ENCODE results near the gene RGS7BP.

Gene RGS7BP

DNA sequence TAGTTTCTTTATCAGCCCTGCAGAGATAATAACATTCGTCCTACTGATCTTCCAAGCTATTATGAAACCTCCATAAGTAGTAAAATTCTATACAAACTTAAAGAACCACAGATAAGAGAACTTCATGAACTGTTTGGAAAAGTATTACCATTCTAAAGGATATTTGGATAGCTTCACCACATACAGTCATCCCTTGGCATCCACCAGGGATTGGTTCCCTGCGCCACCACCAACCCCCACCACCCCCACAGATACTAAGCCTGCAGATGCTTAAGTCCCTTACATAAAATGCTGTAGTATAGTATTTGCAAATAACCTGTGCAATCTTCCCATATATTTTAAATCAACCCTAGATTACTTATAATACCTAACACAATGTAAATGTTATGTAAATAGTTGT is 123.1 kb downstream of the RGS7BP start:
- TF ChIP-seq, protein P1, sequence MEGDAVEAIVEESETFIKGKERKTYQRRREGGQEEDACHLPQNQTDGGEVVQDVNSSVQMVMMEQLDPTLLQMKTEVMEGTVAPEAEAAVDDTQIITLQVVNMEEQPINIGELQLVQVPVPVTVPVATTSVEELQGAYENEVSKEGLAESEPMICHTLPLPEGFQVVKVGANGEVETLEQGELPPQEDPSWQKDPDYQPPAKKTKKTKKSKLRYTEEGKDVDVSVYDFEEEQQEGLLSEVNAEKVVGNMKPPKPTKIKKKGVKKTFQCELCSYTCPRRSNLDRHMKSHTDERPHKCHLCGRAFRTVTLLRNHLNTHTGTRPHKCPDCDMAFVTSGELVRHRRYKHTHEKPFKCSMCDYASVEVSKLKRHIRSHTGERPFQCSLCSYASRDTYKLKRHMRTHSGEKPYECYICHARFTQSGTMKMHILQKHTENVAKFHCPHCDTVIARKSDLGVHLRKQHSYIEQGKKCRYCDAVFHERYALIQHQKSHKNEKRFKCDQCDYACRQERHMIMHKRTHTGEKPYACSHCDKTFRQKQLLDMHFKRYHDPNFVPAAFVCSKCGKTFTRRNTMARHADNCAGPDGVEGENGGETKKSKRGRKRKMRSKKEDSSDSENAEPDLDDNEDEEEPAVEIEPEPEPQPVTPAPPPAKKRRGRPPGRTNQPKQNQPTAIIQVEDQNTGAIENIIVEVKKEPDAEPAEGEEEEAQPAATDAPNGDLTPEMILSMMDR (IDR thresholded peaks at IDR 0.05) = no peak
- Histone ChIP-seq H3K9me3 (ENCODE audit: control insufficient read depth, low read length) (no peaks in the 10 kb centered on the region), H3K4me2 (ENCODE audit: low read length) (no peak overlapping the region), H3K27me3 (ENCODE audit: control insufficient read depth, insufficient read depth, low read length) (no peaks in the 10 kb centered on the region), H3K27ac (no peak overlapping the region), H3K4me3 (ENCODE audit: low read depth, low read length) (no peak overlapping the region), H3K36me3 (ENCODE audit: control insufficient read depth, insufficient read depth, low read length) (no peaks in the 10 kb centered on the region), H3K9ac (no peak overlapping the region), H3K79me2 (no peaks in the 10 kb centered on the region), H3K4me1 (no peaks in the 10 kb centered on the region), H2AFZ (no peak overlapping the region)

DNA sequence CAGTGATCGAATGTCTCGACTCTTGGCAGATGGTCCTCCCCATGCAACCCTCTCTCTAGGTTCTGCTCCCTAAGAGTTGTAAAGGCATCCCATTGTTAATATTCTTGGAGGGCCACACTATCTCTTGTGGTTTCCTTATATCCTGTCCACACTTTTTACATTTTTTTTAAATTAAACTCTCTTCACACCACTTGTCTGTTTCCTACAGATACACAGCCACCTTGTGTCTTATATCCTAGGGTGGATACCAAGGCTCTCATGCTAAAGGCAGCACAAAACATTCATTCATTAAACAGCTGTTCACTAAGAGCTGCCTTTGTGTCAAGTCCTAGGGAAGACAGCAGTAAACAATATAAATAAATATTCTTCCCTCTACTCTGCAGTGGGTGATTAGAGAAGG is 124.0 kb downstream of the RGS7BP start:
- no peaks in the 10 kb centered on the region for H3K9me3 ChIP-seq (ENCODE audit: control insufficient read depth, low read length)
- H3K4me3 ChIP-seq (ENCODE audit: low read depth, low read length) = no peak overlapping the region
- no peaks in the 10 kb centered on the region for H3K79me2 ChIP-seq
- no peak overlapping the region for H3K9ac ChIP-seq
- no peak overlapping the region for H3K4me2 ChIP-seq (ENCODE audit: low read length)
- no peak overlapping the region for H3K27ac ChIP-seq
- H3K4me1 ChIP-seq = no peaks in the 10 kb centered on the region
- no peak overlapping the region for H2AFZ ChIP-seq
- TF ChIP-seq, protein P1 (IDR thresholded peaks at IDR 0.05) = no peak
- H3K27me3 ChIP-seq (ENCODE audit: control insufficient read depth, insufficient read depth, low read length) = no peaks in the 10 kb centered on the region
- H3K36me3 ChIP-seq (ENCODE audit: control insufficient read depth, insufficient read depth, low read length) = no peaks in the 10 kb centered on the region

DNA sequence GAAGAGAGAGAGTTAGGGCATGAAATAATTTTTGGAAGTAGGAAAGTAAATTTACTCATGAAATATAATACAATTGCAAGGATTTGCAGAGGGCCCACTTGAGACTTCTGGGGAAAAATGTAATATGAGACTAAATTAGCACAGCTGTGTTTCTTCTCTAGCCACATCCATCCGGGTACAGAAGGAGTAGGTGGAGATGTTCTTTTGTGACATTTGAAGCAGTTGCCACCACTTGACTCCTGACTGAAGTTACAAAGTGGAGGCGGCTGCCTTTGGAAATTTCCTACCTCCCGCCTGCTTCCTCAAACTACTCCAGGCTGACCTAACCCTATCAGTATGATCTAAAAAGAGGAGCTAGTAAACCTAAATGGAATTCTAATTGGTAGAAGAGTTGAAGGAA is 126.4 kb downstream of the RGS7BP start:
- H3K9me3 ChIP-seq (ENCODE audit: control insufficient read depth, low read length) = no peaks in the 10 kb centered on the region
- no peaks in the 10 kb centered on the region for H3K4me1 ChIP-seq
- TF ChIP-seq, protein P1 (IDR thresholded peaks at IDR 0.05) = no peak

DNA sequence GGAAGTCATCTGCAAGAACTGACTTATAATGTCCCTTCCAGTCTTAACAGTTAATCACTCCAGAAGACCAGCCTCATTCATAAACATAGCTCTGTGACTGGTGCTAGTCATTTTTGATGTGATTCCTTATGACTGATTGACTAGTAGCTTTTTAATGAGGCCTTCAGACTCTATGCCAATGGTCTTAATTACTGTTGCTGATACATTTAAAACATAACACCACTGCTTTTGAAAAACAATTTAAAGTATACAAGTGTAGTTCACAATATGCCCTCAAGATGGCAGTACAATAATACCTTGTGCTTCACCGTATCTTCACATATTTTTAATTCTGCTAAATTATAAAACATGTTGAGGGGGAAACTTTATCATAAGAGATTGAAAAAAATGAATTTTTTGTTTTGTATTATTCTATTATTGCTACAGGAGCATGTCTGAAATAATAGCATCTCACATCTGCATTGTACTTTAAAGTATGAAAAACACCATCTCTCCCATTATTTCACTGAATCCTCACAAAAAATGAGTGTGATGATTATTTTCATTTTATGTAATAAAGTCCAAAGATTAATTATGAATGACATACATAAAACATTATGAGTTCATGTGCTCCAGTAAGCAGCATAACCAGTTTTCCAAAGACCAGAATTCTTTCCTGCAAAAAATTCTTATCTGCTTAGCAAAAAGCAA is 129.3 kb downstream of the RGS7BP start:
- no peak overlapping the region for H3K4me3 ChIP-seq (ENCODE audit: low read depth, low read length)
- no peaks in the 10 kb centered on the region for H3K4me1 ChIP-seq
- no peak overlapping the region for H3K27ac ChIP-seq
- no peaks in the 10 kb centered on the region for H3K9me3 ChIP-seq (ENCODE audit: control insufficient read depth, low read length)
- no peak overlapping the region for H3K9ac ChIP-seq
- no peak overlapping the region for H2AFZ ChIP-seq
- TF ChIP-seq, protein P1 (IDR thresholded peaks at IDR 0.05) = peak; percentile 84
- no peaks in the 10 kb centered on the region for H3K27me3 ChIP-seq (ENCODE audit: control insufficient read depth, insufficient read depth, low read length)
- H3K36me3 ChIP-seq (ENCODE audit: control insufficient read depth, insufficient read depth, low read length) = no peaks in the 10 kb centered on the region
- H3K4me2 ChIP-seq (ENCODE audit: low read length) = no peak overlapping the region
- no peaks in the 10 kb centered on the region for H3K79me2 ChIP-seq

More for the DNA sequence above, 126.4 kb downstream of the RGS7BP start:
- Histone ChIP-seq H3K79me2 (no peaks in the 10 kb centered on the region), H3K4me3 (ENCODE audit: low read depth, low read length) (no peak overlapping the region), H2AFZ (peak overlapping the region; percentile 20), H3K27ac (no peak overlapping the region), H3K36me3 (ENCODE audit: control insufficient read depth, insufficient read depth, low read length) (no peaks in the 10 kb centered on the region), H3K27me3 (ENCODE audit: control insufficient read depth, insufficient read depth, low read length) (no peaks in the 10 kb centered on the region), H3K9ac (no peak overlapping the region), H3K4me2 (ENCODE audit: low read length) (no peak overlapping the region)

DNA sequence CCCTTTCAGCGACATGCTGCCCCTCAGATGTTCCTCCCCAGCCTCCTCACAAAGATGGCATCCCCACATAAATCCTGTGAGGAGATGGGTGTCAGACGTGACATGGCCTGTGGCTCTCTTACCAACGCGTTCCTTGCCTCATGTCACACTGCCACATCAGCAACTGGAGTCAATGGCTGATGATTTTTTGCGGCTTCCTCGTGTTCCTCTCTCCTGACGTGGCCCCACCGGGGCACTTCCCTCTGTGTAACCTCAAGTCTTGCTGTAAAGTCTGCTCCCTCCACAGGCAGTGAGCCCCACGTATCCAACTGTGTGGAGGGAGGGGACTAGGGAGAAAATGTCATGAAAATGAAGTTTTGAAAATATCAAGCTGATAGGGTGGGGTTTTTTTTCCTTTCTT is 131.3 kb downstream of the RGS7BP start:
- TF ChIP-seq, protein P1 (IDR thresholded peaks at IDR 0.05) = no peak
- no peaks in the 10 kb centered on the region for H3K9me3 ChIP-seq (ENCODE audit: control insufficient read depth, low read length)
- H3K4me2 ChIP-seq (ENCODE audit: low read length) = no peak overlapping the region
- H3K79me2 ChIP-seq = no peaks in the 10 kb centered on the region
- H3K27ac ChIP-seq = no peak overlapping the region
- H3K4me3 ChIP-seq (ENCODE audit: low read depth, low read length) = no peak overlapping the region
- no peak overlapping the region for H3K9ac ChIP-seq
- no peak overlapping the region for H2AFZ ChIP-seq
- no peaks in the 10 kb centered on the region for H3K4me1 ChIP-seq
- no peaks in the 10 kb centered on the region for H3K27me3 ChIP-seq (ENCODE audit: control insufficient read depth, insufficient read depth, low read length)
- no peaks in the 10 kb centered on the region for H3K36me3 ChIP-seq (ENCODE audit: control insufficient read depth, insufficient read depth, low read length)

Data from parathyroid adenoma (tissue), 2 donors.